ELF-1 (cell line): ENCODE results near the gene CFAP73.
"Not testable (repeated sequence)": the region's sequence is repeated elsewhere in the genome, so short reads cannot be mapped to it uniquely, and the experiment has no call there.

Source experiments
- DNase-seq: peaks from one replicate; pipeline ENCODE4 v3.0.0-alpha.2; 2016; ENCODE audit warnings: low read depth, low spot score

CFAP73 gene

GRCh38 chr12:113141716-113142115, 7.8 kb upstream of the CFAP73 start:
- DNase-seq = not testable (repeated sequence)

- DNase-seq = no peak
These were observed 7.2 kb upstream of the CFAP73 start for GRCh38 chr12:113142173-113142885.

- no peak for DNase-seq
These were observed 6.6 kb upstream of the CFAP73 start for GRCh38 chr12:113142886-113143332.

- DNase-seq = no peak
These were observed 5.6 kb upstream of the CFAP73 start for GRCh38 chr12:113143959-113144358.

GRCh38 chr12:113144806-113145205, 4.7 kb upstream of the CFAP73 start:
- no peak for DNase-seq

GRCh38 chr12:113145720-113146551, 3.6 kb upstream of the CFAP73 start:
- DNase-seq = no peak

- no peak for DNase-seq
These were observed 2.5 kb upstream of the CFAP73 start for GRCh38 chr12:113146999-113147398.

- no peak for DNase-seq
These were observed 2.1 kb downstream of the CFAP73 start for GRCh38 chr12:113151655-113152054.

- no peak for DNase-seq
These were observed 2.8 kb downstream of the CFAP73 start for GRCh38 chr12:113152196-113152834.

GRCh38 chr12:113152835-113153814, 3.6 kb downstream of the CFAP73 start:
- DNase-seq = peak; percentile 92

- peak; percentile 65 for DNase-seq
These were observed 4.9 kb downstream of the CFAP73 start for GRCh38 chr12:113154351-113154973.

- DNase-seq = no peak
These were observed 5.5 kb downstream of the CFAP73 start for GRCh38 chr12:113155060-113155459.

- no peak for DNase-seq
These were observed 6.1 kb downstream of the CFAP73 start for GRCh38 chr12:113155646-113156045.

GRCh38 chr12:113157218-113157859, 7.8 kb downstream of the CFAP73 start:
- DNase-seq = no peak

GRCh38 chr12:113158439-113159203, 9.1 kb downstream of the CFAP73 start:
- DNase-seq = no peak

GRCh38 chr12:113159937-113160336, 10.4 kb downstream of the CFAP73 start:
- DNase-seq = no peak

- DNase-seq = peak; percentile 97
These were observed 12.0 kb downstream of the CFAP73 start for GRCh38 chr12:113161415-113162016.

GRCh38 chr12:113162102-113163029, 12.8 kb downstream of the CFAP73 start:
- DNase-seq = no peak
